Neural progenitor cell (in vitro differentiated cells): Measurements from ENCODE around the gene DNAH3.

Experiments
- CTCF ChIP-seq: fragments of 200-600 bp; sonication (generic); IDR thresholded peaks from 2 replicates; pipeline ENCODE4 v1.5.1; 2017; ENCODE audit warnings: antibody characterized with exemption, mild to moderate bottlenecking
- EZH2phosphoT487 ChIP-seq: fragments of 200-600 bp; sonication (generic); IDR thresholded peaks from 2 replicates; pipeline ENCODE4 v1.6.1; 2017; ENCODE audit warnings: antibody characterized with exemption

- TF ChIP-seq EZH2phosphoT487 (no peak), CTCF (no peak)
Measured at GRCh38 chr16:21163576-21163975, 12.9 kb upstream of the DNAH3 start.
